ENCODE measurements around the gene COQ10B.

- TF ChIP-seq, protein P1, sequence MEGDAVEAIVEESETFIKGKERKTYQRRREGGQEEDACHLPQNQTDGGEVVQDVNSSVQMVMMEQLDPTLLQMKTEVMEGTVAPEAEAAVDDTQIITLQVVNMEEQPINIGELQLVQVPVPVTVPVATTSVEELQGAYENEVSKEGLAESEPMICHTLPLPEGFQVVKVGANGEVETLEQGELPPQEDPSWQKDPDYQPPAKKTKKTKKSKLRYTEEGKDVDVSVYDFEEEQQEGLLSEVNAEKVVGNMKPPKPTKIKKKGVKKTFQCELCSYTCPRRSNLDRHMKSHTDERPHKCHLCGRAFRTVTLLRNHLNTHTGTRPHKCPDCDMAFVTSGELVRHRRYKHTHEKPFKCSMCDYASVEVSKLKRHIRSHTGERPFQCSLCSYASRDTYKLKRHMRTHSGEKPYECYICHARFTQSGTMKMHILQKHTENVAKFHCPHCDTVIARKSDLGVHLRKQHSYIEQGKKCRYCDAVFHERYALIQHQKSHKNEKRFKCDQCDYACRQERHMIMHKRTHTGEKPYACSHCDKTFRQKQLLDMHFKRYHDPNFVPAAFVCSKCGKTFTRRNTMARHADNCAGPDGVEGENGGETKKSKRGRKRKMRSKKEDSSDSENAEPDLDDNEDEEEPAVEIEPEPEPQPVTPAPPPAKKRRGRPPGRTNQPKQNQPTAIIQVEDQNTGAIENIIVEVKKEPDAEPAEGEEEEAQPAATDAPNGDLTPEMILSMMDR (IDR thresholded peaks at IDR 0.05): no peak
- no peak for TF ChIP-seq ZFX (IDR thresholded peaks at IDR 0.05; ENCODE audit: borderline replicate concordance)
These were observed 21.5 kb upstream of the COQ10B start for GRCh38 chr2:197431858-197432257.
